SKM-1 treated with dmso at 0.1 percent for 144 hours (cell line): ENCODE measurements around the gene MEGF11.
"Not testable (repeated sequence)": the region's sequence is repeated elsewhere in the genome, so short reads cannot be mapped to it uniquely, and the experiment has no call there.

ENCODE experiments used
- DNase-seq: peaks from one replicate; lab custom pipeline; 2025; ENCODE audit not compliant: unreplicated experiment; lab: John Stamatoyannopoulos, UW

MEGF11 gene

DNA sequence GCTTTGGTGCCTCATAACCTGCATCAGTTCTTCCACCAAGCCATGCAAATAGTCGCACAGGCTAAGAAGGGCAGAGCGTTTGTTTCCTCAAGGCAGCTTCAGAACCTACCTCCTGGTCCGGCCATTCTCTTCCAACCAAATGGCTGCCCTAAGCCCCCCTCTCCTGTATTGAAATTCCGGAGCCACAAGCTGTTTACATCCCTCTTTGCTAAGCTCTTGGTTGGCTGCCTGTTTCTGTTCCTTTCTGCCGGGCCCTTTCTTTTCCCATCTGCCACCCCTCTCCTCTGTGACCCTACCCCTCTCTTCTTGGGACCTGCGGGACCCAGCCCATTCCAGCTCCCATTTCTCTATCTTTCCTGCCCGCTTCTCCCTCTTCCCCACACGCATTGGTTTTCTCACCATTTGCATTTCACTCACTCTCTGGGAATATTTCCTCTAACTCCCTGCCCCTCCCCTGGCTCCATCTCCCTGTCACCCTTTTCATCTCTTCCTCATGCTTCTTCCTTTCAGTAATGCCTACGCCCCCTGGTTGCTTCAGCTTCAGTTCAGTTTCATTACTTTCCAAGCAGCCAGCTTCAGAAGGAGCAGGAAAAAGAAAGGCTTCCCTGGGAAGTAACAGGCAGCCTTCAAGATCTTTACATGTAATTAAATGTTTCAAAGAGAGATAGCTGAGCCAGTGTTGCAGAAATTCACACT, 270.8 kb downstream of the MEGF11 start:
- no peak for DNase-seq

DNA sequence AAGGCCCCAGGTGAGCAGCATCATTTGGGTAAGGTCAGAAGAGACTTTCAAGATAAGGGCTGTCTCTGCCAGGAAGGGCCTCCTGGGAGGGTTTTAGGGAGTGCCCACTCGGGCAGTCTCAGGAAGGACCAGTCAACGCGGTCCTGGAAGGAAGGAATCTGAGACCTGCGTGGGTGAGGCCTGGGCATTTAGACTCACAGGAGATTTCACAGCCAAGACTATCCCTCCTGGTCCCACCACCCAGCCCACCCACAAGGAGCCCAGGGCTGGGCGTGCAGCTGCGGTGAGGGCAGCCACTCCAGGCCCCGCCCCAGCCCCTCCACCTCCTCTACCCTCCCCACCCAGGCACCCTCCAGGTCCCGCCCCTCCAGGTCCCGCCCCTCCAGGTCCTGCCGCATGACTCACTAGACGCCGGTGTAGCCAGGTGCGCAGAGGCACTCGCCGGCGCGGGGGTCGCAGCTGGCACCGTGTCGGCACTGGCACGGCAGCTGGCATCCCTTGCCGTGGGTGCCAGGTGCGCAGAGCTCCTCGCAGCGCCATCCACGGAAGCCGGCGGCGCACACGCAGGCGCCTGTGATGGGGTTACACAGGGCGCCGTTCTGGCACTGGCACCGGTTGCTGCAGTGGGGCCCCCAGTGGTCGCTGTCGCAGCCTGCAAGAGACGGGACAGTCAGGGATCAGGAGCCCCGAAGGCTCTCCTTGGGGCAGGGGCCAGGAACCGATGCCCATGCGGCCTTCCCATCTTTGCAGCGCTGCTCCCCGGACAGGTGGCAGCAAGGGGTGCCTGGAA, 271.5 kb downstream of the MEGF11 start:
- no peak for DNase-seq

DNA sequence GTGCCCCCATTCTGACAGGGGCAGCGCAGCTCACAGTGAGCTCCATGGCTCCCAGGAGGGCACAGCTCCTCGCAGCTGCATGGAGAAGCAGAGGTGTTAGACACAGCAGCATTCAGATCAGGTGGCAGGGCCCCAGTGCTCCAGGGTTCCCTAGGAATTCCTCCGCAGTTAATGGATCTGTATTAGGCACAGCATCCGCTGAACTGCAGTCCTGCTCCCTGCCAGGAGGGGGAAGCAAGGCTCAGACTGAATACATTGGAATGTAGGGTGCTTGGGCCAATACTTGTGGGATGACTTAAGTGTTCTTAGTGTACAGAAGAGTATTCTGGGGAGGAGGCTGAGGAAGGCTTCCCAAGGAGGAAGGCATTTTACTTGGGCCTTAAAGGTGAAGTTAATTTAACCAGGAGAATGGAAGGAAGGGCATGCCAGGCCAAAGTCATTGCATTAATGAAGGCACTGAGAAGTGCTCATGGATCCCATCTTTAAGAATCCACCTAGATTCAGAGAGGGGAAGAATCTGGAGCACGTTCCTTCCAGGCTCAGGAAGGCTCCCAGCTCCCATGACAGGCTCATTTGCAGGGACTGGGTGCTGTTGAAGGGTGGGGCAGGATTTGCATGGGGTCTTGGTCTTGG, 272.6 kb downstream of the MEGF11 start:
- DNase-seq: peak; percentile 41

DNA sequence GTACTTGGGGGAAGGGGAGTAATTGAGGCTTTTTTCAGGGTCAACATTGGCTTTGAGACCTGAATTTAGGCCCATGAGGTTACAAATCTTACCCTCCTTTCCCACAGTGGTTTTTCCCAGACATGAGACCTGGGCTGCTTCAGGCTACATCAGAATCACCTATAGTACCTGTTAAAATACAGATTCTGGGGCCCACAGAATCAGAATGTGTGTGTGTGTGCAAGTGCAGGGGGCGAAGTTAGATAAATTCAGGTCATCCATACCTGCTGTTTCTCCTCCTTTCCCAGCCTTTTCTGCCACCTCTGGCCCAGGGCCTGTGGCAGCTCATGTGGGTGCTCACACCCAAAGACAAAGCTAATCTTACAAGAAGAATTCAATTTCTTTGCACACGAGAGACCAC, 273.7 kb downstream of the MEGF11 start:
- no peak for DNase-seq

DNA sequence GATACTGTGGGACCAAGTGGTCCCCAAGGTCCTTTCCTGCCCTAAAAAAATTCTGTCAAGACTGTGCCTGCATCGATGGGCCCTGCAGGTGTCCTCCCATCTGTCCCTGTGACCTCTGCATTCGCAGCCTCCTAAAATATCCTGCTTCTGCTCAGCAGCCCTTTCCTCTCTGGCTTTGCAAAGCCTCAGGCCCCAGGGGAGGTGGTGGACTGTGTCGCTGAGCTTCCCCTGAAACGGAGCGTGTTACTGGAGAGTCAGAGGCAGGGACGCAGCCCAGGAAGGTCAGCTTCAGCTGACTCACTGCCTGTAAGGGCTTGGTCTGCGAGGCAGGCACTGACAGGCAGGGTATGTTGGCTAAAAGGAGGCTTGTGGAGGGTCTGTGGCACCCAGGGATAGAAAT, 274.2 kb downstream of the MEGF11 start:
- no peak for DNase-seq

DNA sequence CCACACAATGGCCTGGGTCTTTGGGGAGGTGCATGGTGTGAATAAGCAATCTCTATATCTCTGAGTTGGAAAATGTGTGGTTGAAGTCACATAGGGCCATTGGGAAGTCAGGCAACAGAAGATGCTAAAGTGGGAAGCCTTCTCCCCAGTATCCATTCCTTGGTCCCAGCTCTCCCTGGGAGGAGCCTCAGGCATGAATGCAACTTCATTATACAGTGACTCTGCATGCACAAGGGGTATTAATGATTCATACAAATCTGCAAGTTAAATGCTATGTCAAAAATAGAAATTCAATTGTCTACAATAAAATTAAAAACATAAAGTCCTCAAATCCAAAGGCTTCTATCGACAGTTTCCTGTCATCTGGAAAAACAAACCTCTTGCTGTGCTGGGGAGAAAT, 275.4 kb downstream of the MEGF11 start:
- no peak for DNase-seq

DNA sequence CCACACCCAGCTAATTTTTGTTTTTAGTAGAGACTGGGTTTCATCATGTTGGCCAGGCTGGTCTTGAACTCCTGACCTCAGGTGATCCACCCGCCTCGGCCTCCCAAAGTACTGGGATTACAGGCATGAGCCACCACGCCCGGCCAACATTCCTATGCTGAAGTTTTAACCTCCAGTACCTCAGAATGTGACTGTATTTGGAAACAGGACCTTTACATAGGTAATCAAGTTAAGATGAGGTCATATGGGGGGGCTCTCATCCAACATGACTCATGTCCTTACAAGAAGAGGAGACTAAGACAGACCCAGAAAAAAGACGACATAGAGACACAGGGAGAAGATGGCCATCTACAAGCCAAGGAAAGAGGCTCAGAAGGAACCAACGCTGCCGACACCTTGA, 277.4 kb downstream of the MEGF11 start:
- not testable (repeated sequence) for DNase-seq

DNA sequence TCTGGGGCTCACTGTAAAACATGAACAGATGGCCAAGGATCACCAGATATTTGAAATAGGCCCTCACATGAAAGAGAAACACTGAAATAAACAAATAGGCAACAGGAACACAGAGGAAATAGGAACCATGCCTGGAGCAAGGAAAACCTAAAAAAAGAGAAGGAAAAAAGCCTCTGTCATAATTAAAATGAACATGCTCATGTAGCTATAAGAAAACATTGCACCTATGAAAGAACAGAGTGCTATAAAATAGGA, 281.9 kb downstream of the MEGF11 start:
- DNase-seq: no peak

DNA sequence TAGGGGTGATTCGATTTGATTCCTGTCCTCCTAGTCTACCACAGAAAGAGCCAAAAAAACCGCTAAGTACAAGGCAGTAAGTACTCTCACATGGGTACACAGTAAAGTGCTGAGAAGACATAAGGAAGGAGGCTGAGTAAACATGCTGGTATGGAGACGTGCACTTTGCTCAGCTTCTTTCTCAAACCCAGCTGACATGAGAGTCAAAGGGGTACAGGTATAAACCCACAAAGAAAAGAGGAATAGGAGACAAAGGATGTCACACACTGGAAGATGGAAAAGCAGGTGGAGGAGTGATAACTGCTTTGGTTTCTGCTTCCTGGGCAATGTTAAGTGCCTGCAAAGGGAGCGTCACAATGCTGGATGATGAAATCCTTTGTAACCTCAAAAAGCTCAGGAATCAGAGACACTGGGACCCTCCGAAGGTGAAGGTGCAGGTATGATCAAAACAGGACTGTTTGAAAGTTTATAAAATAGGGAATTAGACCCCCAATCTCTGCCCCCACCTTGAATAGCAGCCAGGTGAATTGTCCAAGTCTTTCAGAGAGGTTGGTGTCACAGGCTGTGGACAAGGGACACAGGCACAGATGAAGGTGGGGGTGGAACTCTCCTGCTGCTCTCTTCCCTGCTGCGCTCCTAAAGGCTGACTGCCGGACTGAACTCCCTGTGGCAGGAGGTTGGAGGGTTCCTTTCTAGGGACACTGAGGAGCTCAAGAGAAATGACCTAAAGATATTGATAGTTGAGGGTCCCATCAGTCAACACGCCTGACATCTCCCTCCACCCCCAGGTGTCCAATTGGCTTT, 282.4 kb downstream of the MEGF11 start:
- no peak for DNase-seq

DNA sequence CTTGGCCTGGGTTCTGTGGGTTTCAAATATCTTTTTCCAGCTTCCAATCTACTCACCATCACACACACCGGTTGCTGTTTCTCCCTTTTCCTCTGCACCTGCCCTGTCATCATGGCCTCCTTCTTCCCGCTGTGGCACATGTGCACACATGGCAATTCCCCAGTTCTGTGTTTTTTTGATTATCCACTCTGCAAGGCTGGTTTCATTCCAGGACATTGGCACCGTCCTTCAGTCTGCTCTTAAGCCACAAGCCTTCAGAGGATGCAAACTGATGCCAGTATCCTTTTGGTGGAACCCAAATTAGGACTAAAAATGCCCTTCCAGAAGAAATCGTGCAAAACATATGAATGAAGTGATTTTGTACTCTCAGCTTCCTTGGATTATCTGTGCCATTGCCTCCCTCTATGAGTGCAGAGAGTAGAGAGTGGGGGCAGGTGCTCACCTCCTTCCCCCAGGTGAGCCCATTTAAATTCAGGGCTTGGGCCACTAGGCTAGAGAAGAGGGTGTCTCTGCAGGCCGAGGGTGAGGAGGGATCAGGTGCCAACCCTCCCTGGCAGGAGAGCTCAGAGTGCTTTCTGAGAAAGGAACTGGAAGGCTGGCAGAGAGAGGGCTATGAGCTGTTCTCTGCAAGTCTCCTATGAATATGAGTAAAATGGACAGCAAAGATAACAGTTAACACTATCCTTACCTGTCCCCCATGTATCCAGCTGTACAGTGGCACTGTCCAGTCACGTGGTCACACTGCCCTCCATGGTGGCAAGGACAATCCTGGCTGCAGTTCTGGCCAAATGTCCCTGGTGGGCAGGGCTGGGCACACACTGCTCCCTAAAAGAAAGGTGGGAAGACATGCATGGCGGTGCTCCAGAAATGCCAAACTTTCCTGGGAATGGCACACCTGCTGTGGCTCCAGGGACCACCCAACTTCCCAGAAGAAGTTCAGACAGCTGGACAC, 283.4 kb downstream of the MEGF11 start:
- no peak for DNase-seq

DNA sequence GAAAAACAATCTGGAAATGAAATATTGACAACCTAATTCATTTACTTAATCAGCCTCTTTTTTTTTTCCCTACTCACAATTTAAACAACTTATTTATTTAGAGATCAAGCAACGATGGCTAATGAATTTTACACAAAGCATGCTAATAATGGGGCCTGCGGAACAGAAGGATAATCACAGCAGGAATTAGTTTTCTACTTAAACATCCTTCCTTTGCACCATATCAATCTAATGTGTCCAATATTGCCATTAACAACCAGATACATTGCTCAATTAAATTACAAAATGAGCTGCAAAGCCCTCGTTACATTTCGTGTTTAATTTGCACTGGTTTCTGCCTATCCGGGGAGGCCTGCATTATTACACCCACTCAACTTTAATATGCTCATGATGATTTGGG, 285.0 kb downstream of the MEGF11 start:
- no peak for DNase-seq

DNA sequence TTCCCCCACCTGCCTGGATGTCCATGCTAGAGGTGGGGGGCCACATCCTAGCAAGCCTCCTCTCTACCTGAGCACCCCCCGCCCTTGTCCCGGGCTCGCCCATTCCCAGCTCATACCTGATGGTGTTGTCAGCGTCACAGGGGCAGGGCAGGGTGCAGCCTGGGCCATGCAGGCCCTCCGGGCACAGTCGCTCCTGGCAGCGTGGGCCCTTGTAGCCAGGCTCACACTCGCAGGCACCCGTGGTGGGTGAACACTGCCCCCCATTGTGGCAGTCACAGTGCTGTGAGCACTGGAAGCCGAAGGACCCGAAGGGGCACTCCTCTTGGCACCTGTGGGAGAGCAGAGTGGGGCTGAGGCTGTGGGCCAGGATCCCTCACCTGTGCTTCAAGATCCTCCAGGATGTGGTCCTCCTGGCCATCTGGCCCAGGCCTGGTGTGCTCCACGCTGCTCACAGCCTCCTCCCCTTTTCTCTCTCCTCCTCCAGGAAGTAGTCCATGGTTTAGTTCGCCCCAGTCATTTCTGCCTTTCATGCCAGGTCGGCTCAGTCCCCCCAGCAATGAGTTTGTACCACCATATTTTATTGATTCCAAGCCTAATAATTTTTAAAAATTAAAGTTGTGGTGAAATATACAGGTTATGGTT, 288.6 kb downstream of the MEGF11 start:
- DNase-seq: no peak

DNA sequence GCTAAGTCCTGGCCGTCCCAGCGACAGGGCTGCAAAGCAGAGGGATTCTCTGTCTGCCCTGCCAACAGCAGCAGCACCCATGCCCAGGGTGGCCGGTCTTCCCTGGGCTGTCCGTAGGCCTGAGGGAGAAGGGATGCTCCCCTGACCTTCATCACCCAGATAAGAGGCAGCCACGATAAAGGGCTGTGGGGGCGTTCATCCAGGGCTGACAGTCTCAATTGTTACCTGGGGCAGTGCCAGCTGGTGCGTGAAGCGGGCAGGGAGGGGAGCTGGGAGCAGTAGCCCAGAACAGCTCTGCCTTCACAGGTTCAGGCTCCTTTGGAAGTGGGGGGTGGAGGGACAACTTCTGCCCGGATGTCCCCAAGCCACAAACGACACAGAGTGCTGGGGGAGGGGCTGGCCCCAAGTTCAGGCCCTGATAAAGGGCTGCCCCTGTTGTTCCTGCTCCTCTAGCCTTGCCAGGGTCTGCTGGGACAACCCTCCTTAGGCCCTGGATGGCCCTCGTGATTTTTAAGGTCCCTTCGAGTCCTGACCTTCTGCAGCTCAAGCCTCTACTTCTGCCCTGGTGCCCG, 289.6 kb downstream of the MEGF11 start:
- no peak for DNase-seq

DNA sequence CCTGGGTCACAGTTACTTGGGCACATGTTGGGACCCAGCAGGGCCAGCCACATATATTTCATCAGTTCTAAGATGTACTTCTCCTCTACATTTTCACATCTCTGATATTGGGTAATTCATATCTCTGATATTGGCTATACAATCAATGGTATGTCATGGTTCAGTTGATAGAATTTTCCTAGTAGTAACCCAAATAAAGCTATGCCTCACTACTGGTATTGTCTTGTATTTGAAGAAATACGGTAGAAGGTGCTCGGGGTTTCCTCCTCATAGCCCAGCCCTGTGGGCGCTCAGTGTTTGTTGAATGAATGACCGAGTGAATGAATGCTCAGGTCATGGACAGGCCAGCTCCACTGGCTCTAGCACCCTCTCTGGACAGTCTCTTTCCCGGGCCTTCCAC, 290.2 kb downstream of the MEGF11 start:
- no peak for DNase-seq

DNA sequence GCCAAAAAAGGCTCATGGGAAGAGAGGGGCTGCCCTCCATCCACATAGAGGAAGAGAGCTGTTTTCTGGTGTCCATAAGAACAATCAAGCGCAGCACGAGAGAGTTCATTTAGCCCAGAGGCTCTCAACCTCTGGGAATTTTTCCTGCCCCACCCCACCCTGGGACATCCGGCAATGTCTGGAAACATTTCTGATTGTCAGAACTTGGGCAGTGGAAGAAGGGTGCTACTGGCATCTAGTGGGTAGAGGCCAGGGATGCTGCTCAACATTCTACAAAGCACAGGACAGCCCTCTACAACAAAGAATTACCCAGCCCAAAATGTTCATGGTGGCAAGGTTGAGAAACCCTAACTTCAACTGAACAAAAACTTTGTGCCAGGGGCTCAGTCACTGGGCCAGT, 291.4 kb downstream of the MEGF11 start:
- DNase-seq: no peak

DNA sequence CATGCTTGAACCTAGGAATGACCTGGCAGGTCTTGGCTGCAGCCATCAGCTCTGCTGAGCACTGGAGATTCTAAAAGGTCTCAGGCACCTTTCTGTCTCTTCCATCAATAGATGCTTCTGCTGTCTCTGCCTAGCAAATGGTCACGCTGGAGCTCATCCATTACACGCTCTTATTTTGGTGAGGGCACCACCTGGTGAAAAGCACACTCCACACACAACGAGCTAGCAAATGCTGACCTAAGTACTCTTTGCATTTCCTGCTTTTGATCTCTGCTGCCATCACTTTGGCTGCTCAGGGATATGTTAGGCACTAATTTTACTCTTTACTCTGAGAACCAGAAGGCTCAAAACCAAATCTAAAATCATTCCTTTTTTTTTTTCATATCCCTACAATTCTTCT, 293.0 kb downstream of the MEGF11 start:
- no peak for DNase-seq

DNA sequence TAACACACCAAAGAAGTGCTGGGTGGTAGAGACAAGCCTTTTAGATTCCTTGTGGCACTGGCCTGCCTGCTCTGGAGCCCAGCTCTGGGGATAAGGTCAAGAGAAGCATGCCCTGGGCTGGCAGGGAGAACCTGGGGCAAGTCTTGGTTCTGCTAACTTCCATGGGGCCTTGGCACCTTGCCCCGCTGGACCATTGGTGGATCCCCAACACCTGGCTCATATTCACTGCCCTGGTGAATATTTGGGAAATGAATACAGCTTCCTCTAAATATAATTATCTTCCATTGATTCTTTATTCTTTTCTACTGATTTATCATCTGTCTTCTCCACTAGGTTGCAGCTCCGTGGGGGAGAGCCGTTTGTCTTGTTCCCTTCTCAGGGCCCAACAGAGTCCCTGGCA, 294.7 kb downstream of the MEGF11 start:
- DNase-seq: no peak

DNA sequence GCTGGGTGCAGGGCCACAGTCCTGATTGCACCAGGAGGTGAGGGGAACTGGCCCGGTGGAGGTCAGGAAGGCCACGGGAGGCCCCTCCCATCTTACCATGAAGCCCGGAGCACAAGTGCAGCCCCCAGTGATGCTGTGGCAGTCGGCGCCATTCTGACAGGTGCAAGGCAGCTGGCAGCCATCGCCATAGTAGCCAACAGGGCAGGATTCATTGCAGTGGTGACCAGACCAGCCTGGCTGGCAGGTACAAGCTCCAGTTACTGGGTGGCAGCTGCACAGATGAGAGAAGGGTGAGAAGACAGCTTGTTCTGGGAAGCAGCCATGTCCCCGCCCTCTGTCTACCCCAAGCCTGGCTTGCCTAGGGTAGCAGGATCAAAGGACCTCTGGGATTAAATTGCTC, 296.1 kb downstream of the MEGF11 start:
- DNase-seq: no peak

DNA sequence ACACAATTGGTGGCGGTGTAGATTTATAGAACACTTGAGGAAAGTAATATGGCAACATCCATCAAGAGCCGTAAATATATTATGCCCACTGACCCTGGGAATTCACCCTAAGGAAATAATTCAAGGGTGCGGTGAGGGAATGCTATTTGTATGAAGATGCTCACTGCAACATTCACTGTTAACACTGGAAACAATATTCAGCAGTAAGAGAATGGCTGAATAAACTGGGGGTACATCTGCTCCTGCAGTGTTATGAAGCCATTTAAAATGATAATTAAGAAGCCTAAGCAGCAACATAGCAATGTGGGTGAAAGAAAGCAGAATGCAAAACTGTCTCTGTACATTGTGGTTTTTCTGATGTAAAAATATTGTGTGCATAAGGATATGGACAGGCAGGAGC, 296.7 kb downstream of the MEGF11 start:
- DNase-seq: no peak

DNA sequence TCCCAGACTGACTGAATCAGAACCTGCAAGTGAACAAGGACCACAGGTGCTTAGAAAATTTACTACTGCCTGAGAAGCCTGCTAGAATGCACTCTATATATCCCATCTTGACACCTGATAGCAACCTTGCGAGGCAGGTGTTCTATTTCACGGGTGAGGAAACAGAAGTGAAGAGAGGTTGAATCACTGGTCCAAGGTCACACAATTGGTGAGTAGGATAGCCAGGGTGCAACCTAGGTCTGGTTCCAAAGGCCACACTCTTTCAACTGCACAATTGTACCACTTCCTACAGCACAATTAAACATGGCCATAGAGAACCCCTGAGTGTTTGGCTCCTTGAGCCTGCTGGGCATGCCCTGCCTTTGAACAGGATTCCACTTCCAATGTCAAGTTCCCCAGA, 297.2 kb downstream of the MEGF11 start:
- DNase-seq: no peak
